Fibroblast of lung (primary cell): ENCODE results near the gene PIM3. TPM values are rescaled to one million over a fixed set of nuclear protein-coding genes. Genes with fewer than 3 reads are reported as not detected.

ENCODE experiments used
- DNase-seq, 2 donors: peaks; one replicate each; pipeline versions ENCODE4 v3.0.0 to v3.0.0-alpha.2; 2010; ENCODE audit warnings: low read depth in 2 of 2
- H2AFZ ChIP-seq: 2 replicates; pipeline ENCODE4 v1.5.1; 2012; ENCODE audit warnings: low read length, control low read depth, inconsistent platforms
- H3K27ac ChIP-seq: 2 replicates; pipeline ENCODE4 v1.5.1; 2011; ENCODE audit warnings: low read length, control low read depth; ENCODE audit not compliant: insufficient read depth
- H3K27me3 ChIP-seq: 2 replicates; pipeline ENCODE4 v1.5.1; 2011; ENCODE audit warnings: mild to moderate bottlenecking, low read length; ENCODE audit not compliant: control insufficient read depth, insufficient read depth
- H3K36me3 ChIP-seq: 2 replicates; pipeline ENCODE4 v1.5.1; 2011; ENCODE audit warnings: low read length; ENCODE audit not compliant: control insufficient read depth, insufficient read depth
- H3K4me1 ChIP-seq: 2 replicates; pipeline ENCODE4 v1.5.1; 2011; ENCODE audit warnings: low read length; ENCODE audit not compliant: control insufficient read depth, insufficient read depth; ENCODE audit errors: extremely low read depth
- H3K4me2 ChIP-seq: 2 replicates; pipeline ENCODE4 v1.5.1; 2011; ENCODE audit warnings: low read length, control low read depth; ENCODE audit not compliant: insufficient read depth; ENCODE audit errors: extremely low read depth
- H3K4me3 ChIP-seq, 4 experiments: fragments of 200-600 bp in 1 of 4; sonication (generic) in 1 of 4; replicated peaks in 1 of 4; 2 replicates each; pipeline ENCODE4 v1.5.1; 2011 to 2016; ENCODE audit warnings: low read length in 4 of 4, low read depth in 3 of 4, mild to moderate bottlenecking in 3 of 4, control low read depth in 2 of 4, inconsistent platforms in 1 of 4, mixed read lengths in 1 of 4; ENCODE audit not compliant: insufficient read depth in 1 of 4; ENCODE audit errors: control extremely low read depth in 1 of 4
- H3K79me2 ChIP-seq: 2 replicates; pipeline ENCODE4 v1.5.1; 2012; ENCODE audit warnings: mild to moderate bottlenecking, low read length, inconsistent platforms; ENCODE audit not compliant: control insufficient read depth, insufficient read depth
- H3K9ac ChIP-seq: 2 replicates; pipeline ENCODE4 v1.5.1; 2011; ENCODE audit warnings: mild to moderate bottlenecking, low read length, control low read depth; ENCODE audit not compliant: insufficient read depth
- H3K9me3 ChIP-seq: 2 replicates; pipeline ENCODE4 v1.5.1; 2012; ENCODE audit warnings: low read depth, low read length; ENCODE audit not compliant: control insufficient read depth, insufficient read depth
- H4K20me1 ChIP-seq: 2 replicates; pipeline ENCODE4 v1.5.1; 2011; ENCODE audit warnings: low read length; ENCODE audit not compliant: control insufficient read depth, insufficient read depth; ENCODE audit errors: extremely low read depth
- CTCF ChIP-seq, 2 donors: IDR thresholded peaks in 1 of 2; conservative IDR thresholded peaks in 1 of 2; 1 replicate in 1 of 2; 2 replicates in 1 of 2; pipeline ENCODE4 v1.5.1; 2011 to 2012; ENCODE audit warnings: low read length in 2 of 2, control low read depth in 1 of 2, inconsistent platforms in 1 of 2, low read depth in 1 of 2, mild to moderate bottlenecking in 1 of 2
- EZH2 ChIP-seq: IDR thresholded peaks from 2 replicates; pipeline ENCODE4 v1.5.1; 2012; ENCODE audit warnings: low read length, control low read depth, mild to moderate bottlenecking; ENCODE audit errors: missing control alignments
- polyA plus RNA-seq, 2 donors: library from polyadenylated mRNA; depleted of rRNA in 1 of 2; stranded (reverse) in 1 of 2; unstranded in 1 of 2; fragments of >200 nt; gene quantifications; 2 replicates each; pipeline ENCODE4 v1.2.1, GENCODE V29; 2011 to 2012; ENCODE audit warnings: missing spikeins in 1 of 2
- total RNA-seq: library from RNA; depleted of rRNA; stranded (reverse); fragments of >200 nt; gene quantifications from 2 replicates; pipeline ENCODE4 v1.2.1, GENCODE V29; 2014

Gene PIM3
- total and polyA plus RNA-seq, 2 donors (not counting 1 experiment from before 2014, with no cell fraction given) = 6.8 to 47.7 TPM

DNA sequence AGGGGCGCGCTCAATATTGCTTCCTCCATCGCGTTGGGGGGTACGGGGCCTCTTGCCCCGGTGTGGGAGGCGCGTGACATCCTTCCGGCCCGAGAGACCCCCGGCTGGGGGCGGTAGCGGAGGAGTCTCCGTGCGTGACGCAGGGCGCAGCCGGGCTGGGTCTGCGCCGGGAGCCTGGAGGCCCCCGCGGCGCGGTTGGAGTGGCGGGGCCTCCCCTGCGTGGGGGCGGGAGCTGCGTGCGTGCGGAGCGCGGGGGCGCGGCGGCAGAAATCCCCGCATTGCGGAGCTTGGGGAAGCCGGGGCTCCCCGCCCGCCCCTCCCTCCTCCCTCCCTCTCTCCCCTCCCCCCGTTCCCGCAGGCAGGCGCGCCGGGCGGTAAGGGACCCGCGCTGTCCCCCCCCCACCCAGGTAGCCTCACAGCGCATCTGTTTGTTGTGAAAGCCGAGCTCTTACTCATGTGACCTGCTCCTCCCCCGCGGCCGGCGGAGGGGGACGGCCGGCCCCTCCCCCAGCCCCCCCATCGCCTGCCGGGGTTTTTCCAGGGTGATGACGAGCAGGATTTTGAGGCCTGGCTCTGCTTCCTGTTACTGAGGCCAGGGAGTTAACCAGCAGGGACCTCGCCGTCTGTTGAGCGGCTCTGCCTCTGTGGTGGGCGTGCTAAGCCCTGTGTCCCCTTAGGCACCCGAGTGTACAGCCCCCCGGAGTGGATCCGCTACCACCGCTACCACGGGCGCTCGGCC is 1.6 kb downstream of the PIM3 start:
- Histone ChIP-seq H3K79me2 (peaks cover 38% of the 10 kb centered on the region), H3K9me3 (no peaks in the 10 kb centered on the region), H3K9ac (peak overlapping the region; percentile 82), H3K27ac (peak overlapping the region; percentile 93), H4K20me1 (no peaks in the 10 kb centered on the region), H3K4me2 (peak overlapping the region; percentile 95), H3K36me3 (peaks cover 25% of the 10 kb centered on the region), H3K27me3 (no peaks in the 10 kb centered on the region), H2AFZ (no peak overlapping the region), H3K4me3 (peak overlapping the region; percentile 70 to 88 (median 84)), H3K4me1 (peaks cover 23% of the 10 kb centered on the region)
- DNase-seq = peak; percentile 91 to 93
- no peak for TF ChIP-seq EZH2
- TF ChIP-seq CTCF (conservative IDR thresholded peaks at IDR 0.05 in 1 of 2, IDR thresholded peaks at IDR 0.05 in 1 of 2; ENCODE audit: low read depth in 1 of 2, low read length in 2 of 2) = no peak

GRCh38 chr22:49962751-49963646 is 2.4 kb downstream of the PIM3 start:
- H3K4me1 ChIP-seq = peaks cover 31% of the 10 kb centered on the region
- no peak overlapping the region for H2AFZ ChIP-seq
- peaks cover 25% of the 10 kb centered on the region for H3K36me3 ChIP-seq
- H3K9ac ChIP-seq = peak overlapping the region; percentile 82
- H3K9me3 ChIP-seq = no peaks in the 10 kb centered on the region
- peaks cover 38% of the 10 kb centered on the region for H3K79me2 ChIP-seq
- H3K4me2 ChIP-seq = peak overlapping the region; percentile 95
- peak overlapping the region; percentile 59 to 84 (median 70) for H3K4me3 ChIP-seq
- no peak for DNase-seq
- peak overlapping the region; percentile 93 for H3K27ac ChIP-seq
- no peaks in the 10 kb centered on the region for H4K20me1 ChIP-seq
- TF ChIP-seq EZH2 = no peak
- TF ChIP-seq CTCF (conservative IDR thresholded peaks at IDR 0.05 in 1 of 2, IDR thresholded peaks at IDR 0.05 in 1 of 2; ENCODE audit: low read depth in 1 of 2, low read length in 2 of 2) = no peak
- no peaks in the 10 kb centered on the region for H3K27me3 ChIP-seq

DNA sequence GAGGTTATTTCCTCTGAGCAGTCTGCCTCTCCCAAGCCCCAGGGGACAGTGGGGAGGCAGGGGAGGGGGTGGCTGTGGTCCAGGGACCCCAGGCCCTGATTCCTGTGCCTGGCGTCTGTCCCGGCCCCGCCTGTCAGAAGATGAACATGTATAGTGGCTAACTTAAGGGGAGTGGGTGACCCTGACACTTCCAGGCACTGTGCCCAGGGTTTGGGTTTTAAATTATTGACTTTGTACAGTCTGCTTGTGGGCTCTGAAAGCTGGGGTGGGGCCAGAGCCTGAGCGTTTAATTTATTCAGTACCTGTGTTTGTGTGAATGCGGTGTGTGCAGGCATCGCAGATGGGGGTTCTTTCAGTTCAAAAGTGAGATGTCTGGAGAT is 3.1 kb downstream of the PIM3 start:
- Histone ChIP-seq H3K4me3 (peak overlapping the region in 2 of 4 experiments; percentile 68 to 84), H3K4me2 (no peak overlapping the region), H3K36me3 (peaks cover 25% of the 10 kb centered on the region), H3K9ac (no peak overlapping the region), H3K4me1 (peaks cover 31% of the 10 kb centered on the region), H4K20me1 (no peaks in the 10 kb centered on the region), H3K27ac (peak overlapping the region; percentile 93), H3K27me3 (no peaks in the 10 kb centered on the region), H3K9me3 (no peaks in the 10 kb centered on the region), H3K79me2 (peaks cover 38% of the 10 kb centered on the region), H2AFZ (no peak overlapping the region)
- TF ChIP-seq EZH2 = no peak
- no peak for TF ChIP-seq CTCF (conservative IDR thresholded peaks at IDR 0.05 in 1 of 2, IDR thresholded peaks at IDR 0.05 in 1 of 2; ENCODE audit: low read depth in 1 of 2, low read length in 2 of 2)
- no peak for DNase-seq
